ENCODE results near the gene MCTP2.

The MCTP2 gene, protein sequence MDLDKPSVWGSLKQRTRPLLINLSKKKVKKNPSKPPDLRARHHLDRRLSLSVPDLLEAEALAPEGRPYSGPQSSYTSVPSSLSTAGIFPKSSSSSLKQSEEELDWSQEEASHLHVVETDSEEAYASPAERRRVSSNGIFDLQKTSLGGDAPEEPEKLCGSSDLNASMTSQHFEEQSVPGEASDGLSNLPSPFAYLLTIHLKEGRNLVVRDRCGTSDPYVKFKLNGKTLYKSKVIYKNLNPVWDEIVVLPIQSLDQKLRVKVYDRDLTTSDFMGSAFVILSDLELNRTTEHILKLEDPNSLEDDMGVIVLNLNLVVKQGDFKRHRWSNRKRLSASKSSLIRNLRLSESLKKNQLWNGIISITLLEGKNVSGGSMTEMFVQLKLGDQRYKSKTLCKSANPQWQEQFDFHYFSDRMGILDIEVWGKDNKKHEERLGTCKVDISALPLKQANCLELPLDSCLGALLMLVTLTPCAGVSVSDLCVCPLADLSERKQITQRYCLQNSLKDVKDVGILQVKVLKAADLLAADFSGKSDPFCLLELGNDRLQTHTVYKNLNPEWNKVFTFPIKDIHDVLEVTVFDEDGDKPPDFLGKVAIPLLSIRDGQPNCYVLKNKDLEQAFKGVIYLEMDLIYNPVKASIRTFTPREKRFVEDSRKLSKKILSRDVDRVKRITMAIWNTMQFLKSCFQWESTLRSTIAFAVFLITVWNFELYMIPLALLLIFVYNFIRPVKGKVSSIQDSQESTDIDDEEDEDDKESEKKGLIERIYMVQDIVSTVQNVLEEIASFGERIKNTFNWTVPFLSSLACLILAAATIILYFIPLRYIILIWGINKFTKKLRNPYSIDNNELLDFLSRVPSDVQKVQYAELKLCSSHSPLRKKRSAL

DNA sequence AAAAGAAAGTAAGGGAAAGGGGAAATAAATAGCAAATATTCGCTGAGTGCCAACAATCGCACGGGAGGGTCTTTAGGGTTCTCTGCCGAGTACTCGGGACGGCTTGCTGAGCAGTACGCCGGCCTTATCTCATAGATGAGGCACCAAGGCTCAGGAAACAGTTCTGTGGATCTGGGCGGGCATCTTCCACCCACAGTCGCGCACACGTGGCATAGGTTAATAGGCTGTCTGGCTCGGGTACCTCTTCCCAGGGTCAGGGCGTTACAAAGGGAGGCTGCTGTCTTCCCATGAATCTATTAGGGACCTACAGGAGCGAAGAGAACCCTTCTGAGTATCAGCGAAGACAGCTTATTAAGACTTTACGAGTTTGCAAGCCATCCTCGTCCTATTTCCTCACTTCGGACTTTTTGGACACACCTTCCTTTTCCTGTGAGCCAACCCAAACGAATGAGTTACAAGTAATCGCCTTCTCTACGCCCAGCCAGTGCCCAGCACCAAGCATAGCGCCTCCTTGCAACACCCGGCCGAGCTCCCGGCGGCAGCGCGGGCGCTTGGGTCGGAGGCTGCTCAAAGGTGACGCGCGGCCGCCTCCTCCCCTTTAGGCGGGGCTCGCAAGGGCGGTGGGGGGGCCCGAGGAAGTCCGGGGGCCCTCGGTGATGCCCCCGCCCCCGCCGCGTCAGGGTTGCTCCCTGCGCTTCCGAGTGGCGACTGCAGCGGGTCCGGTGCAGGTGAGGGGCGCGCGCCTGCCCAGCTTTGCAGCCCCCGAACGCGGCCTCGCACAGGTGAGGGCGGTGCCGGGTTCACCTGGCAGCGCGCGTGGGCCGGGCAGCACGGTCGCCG, at the start of gene MCTP2:
TSS of gene MCTP2 (plus strand) at position 679 of the 840 bp plus-strand sequence. CDS start 66,705 bp downstream, outside the sequence.
- peak; percentile 85 for DNase-seq

DNA sequence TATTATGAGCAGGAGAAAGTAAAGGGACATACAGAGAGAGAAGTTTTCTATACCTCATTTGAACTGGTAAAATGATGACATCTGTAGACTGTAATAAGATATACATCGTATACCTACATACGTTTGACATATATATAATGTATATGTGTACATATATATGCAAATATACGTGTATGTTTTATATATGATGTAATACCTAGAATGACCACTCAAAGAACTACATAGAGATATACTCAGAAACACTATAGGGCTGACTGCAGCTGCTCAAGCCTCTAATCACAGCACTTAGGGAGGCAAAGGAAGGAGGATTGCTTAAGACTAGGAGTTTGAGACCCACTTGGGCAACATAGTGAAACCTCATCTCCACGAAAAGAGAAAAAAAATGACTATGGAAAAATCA, 48.5 kb upstream of the MCTP2 start:
- DNase-seq, result no peak

DNA sequence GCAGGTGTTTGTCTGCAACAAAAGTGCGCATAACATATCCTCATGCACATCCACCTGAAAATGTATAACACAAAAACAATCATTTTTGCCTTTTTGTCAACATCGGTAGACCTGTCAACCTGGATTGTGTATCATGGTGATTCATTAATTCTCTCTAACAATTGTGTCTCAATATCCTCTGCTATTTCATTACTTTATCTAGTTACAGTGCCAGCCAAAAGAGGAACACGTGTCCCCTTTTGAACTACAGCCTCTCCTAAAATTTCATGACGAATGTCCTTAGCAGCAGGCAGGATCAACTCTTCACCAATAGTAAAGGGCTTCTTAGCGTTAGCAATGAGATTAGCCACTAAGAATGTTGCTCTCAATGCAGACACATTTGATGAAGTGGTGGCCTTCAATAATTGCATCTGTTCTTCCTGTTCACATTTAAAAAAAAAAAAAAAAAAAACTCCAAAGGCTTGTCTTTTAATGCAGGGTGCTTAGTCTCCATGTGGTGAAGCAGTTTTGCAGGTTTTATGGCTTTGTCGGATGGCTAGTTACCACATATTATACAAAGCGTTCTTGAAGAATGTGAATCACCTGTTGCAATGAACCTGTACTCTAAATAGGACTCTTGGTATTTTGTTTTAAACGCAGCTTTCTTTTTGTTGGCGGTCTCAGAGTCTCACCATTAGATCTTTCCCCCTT, 45.7 kb upstream of the MCTP2 start:
- no peak for DNase-seq

DNA sequence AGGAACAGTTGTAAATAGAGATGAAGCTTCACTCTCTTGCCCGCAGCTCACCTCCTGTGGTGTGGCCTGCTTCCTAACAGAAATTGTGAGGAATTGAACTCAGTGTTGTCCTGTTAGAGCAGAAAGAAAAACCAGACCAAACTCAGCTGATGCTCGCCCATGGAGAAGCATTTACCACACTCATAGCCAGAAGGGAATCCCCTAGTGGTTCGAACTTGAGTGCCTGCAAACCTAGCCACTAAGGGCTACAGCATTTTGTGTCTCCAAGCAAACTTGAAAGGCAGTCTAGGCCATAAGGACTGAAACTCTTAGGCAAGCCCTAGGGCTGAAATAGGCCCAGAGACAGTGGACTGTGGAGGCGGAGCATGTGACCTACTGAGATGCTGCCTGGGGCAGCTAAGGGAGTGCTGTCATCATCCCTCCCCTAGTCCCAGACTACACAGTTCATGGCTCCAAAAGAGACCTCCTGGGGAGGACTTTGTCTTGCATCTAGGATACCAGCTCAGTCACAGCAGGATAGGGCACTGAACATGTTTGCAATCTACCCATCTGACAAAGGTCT, 44.5 kb upstream of the MCTP2 start:
- DNase-seq, result no peak

DNA sequence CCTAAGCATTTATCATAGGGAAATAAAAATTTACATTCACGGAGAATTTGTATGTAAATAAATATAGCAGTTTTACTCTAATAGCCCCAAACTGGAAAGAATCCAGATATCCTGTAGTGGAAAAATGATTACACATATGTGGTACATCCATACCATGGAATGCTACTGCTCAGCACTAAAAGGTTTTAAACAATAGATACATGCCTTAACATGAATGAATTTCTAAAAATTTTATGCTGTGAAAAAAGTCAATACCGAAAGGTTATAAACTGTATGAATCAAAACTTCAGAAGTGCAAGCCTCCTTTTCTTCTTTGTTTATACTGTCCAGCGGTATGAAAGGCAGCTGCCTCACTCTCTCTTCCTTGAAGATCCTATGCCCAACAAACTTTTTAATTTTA, 37.5 kb upstream of the MCTP2 start:
- DNase-seq, result no peak

DNA sequence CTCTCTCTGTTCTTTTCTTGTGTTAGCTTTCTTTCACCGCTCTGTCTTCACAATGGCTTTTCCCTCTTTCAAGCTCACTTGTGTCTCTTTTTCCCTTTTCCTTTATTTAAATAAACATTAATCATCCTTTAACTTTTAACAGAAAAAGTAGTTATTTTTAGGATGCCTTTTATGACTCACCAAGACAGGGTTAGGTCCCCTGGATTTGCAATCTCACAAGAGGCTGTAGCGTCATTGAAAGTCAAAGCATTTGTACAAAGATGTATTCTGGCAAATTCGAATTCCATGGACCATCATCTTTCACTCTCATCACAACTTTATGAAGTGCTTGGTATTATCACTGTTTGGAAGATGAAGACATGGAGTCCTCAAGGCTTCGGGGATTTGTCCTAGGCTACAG, 34.8 kb upstream of the MCTP2 start:
- no peak for DNase-seq

DNA sequence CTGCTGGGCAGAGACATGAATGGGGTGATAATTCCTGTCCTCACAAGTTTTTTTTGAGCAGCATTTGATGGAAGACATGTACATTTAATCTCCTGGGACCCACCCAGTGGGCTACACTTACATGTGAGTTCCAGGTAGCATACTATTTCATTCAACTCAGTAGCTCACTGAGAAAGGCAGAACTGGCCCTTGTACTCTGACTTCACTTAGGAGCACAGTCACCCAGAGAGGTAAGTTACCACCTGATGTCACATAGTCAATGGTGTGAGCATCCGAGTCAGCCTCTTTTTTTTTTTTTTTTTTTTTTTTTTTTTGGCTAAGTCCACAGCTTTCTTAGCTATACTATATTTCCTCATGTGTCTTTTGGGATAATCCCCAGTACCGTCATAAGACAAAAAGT, 32.7 kb upstream of the MCTP2 start:
- DNase-seq, result no peak

DNA sequence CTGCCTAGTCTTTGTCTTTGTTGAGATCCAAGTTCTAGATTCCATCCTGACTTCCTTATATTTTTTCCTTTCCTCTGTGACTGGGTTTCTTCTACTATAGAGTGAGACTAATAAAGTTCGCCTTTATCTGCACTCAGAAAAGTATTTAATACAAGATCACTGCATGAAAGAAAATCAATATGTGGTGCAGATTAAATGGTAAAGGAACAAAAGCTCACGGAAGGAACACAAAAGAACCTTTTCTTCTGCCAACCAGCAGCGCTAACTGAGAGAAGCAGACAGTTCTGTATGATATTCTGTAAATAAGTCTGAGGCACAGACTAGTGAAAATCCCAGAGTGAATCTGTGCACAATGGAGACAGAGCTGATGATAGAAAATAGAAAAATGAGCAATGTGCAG, 31.6 kb upstream of the MCTP2 start:
- no peak for DNase-seq

DNA sequence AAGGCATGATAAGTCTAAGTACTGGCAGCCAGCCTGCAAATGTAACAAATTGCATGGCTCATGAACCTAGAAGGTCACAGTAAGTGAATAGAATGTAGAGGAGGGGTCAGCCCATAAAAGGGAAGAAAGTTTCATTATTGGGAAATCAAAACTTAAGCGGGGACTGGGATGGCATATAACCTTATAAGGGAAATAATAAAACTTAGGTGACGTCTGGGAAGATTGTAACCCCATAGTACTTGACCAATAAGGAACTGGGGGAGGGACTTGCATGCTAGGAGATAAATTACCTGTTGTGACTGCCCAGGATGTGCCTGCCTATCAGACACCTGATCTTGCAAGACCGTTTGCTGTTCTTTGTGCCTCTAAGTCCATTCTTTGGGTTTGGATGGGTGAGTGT, 28.1 kb upstream of the MCTP2 start:
- DNase-seq, result no peak

DNA sequence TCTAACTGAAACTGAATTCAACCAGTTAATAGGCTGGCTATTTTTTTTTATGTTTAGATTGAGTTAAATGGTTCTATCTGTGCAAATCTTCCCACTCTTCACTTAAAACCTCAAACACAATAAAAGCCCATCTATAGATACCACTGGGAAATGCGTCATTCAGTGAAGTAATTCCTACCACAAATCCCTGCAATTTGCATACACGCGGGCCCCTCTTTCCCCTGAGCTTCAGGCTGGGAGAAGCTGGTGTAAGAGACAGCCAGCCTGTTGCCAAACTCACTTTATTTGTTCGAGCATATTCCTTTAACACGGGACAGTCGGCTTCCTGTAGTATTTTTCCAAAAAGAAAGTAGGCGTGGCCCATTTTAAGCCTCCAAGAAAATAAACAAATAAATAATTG, 26.0 kb upstream of the MCTP2 start:
- peak; percentile 18 for DNase-seq

DNA sequence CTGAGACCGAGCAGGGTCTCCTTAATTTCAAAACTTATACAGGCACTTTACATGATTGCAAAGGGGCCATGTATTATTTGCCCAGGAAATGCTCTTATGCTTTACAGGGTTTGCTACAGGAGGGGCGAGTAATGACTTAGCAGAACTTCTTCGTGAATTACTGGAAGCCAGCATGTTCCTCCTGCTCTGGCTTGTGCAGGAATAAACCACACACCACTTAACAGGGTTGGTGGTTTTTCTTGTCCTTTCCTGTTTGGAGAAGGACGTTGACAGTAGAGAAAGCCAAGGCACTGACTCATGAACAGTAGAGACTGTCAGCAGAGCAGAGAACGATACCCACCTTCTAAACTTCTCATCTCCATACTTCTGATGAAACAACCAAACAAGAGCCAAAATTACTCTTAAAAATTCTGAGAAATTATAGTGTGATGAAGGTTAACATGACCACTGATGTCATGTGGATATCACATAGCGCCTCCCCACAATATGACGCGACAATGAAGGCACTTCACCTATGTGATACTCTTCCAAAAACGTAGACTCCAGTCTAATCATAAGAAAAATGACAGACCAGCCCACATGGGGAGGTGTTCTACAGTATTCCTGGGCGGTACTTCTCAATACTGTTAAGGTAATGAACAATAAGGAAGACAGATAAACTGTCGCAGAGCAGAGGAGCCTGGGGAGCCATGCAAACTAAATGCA, 24.7 kb upstream of the MCTP2 start:
- DNase-seq, result peak; percentile 54

DNA sequence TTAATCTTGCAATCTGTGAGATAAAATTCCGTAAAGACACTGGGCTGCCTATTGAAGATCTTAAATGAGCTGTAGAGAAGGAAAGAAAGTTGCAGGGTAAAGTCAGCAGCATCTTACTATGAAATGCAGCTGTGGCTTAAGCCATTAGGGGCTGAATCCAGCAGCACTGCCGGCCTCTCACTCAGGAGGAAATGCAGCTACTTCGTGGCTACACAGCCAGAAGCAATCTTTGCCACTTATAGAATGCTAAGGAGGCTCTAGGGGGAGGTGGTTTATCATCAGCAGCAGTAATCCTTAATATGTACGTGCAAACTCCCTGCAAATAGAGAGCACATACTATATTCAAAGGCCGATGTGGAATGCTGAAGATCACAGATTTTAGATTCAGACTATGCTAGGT, 19.1 kb upstream of the MCTP2 start:
- no peak for DNase-seq

DNA sequence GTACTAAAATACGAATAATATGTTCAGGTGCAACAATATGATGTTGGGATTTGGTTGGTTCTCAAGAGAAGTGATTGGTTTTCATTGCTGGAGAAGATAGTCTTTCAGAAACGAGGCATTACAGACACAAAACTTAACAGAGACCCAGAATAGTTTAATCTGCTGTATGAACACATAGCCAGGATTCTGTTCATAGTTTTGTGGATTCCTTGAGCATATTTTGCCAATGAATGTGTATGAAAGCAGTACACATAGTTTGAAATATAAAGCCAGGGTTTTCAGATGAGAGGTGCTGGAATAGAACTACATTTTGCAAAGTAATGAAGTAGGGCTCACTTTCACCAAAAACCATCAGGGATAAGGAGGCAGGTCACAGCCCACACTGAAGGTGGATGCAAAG, 5.7 kb upstream of the MCTP2 start:
- DNase-seq, result no peak

DNA sequence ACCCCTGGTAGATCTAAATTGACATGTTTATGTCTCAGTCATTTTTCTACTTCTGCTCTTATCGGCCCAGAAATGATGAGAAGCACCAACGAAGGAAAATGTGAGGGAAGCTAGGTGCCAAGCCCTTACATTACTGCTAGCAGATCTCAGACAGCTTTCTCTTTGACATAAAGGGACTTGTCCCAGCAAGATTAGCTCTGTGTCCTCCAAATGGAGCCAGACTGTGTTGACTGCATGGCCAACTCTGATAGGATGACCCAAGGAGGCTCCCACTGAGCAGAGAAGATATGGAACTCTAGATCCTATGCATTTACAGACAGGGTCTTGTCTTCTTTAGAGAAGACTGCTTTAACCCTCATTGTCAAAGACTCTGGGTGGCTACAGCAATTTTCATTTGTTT, 2.8 kb upstream of the MCTP2 start:
- DNase-seq, result no peak

DNA sequence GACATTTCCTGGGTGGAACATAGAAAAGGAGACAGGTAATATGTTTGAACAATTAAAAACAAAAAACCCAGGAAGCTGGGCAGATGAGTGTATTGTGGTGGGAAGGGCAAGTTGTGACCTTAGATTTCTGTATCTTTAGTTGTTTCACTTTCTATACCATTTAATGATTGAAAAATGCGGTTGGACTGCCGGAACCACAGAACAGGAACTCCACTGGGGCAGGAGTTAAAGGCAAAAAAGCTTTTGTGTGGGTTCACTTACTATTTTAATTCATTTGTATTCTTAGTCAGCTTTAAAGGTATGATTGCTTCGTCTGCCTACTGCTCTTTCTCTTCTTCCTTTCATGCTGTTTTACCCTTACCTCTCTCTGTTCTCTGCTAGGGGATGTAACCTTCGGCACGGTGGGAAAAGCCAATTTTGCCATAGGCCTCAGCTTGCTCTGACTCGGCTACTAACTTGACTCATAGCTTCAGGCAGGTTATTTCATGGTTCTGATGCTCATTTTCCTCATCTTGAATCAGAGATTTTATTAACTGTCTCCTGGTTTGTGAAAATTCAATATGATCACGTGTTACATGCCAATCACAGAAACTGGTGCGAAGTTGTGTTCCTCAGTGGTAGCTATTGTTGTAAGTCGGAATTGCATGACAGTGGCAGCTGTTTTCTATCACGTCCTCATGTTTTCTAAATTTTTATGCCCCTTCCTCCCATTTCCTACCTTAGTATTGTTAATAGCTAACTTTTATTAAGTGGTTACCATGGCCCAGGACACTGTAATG, 1.6 kb upstream of the MCTP2 start:
- DNase-seq, result peak; percentile 65

DNA sequence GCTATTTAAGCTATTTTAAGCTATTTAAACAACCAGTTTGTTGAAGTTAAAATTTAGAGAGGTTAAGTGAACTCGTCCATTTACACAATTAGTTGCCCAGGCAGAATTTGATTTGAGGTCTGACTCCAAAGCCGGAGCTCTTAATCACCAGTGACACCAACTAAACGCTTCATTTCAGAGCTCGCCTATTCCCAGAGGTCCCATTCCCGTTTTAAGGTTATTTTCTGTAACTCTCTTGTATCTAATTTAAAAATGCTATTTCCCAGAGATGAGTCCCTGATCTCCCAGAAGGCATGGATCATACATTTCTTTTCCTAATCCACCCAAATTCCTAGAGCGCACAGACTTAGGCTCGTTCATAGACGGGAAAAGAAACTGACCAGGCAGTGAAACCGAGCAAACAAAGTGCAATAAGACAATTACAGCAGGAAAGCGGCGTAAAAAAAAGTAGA, 904 bp upstream of the MCTP2 start:
- no peak for DNase-seq

DNA sequence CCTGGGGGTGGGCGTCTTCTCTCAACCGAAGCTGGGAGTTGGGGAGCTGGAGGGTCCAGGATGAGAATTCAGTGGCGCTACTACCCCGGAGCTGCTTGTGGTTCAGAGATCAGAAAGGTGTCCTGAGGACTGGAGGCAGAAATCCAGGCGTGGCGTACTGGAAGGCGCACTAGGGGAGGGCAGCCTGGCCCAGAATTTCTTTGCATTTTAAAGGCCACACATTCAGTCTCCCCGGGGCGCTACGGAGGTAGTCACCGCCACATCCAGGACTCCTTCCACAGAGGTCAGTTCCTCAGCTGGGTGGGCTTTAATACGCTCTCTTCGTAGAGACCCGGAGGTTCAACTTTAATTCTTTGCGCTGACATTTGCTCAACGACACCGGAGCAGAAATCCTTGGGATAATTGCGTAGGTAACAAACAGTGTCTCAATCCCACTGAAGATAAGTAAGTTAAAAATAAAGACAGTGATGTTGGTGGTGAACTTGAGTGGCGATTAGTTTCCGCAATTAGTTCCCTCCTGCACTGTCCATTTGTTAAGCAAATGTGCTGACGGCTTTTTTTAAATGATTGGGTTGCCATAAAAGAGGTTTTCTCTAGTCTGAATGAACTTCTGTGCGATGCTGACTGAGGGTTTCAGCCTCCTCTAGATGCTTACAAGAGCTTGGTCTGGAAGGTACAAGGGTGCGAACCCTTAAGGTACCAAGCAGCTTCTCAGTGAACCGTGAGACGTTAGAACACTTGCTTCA, 535 bp downstream of the MCTP2 start:
- DNase-seq, result peak; percentile 36

DNA sequence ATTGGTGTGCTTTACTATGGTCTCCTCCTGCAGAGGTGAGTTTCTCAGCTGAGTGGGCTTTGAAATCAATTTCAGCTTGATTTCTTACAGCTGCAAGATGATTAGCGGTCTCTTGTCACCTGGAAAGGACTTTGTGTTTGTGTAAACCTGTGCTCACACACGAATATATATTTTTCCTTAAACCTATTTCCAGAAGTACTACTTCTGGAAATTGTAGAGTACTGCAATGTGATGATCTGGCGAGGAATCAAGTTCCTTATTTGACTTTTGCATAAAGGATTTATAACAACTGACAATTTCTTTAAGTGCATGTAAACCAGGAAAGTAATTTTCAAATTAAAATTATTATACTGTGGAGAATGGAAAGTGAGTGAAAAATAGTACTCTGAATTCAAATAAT, 2.1 kb downstream of the MCTP2 start:
- no peak for DNase-seq

DNA sequence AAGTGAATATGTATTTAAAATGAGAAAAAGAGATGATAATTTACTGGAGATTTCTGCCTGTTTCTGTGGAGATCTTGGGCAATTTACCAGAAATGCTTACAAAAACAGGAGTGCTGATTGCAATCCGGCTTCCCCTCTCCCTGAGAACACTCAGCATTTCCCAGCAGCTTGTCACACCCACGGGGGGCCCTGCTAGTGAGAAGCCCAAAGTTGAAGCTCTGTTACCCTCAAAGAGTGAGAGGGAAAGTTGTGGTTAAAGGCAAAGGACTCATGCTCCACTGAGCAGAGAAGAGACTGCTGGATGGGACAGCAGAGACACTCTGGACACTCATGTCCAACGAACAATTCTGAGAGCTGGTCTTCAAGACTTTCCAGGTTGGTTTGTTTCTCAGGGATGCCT, 2.9 kb downstream of the MCTP2 start:
- peak; percentile 75 for DNase-seq

DNA sequence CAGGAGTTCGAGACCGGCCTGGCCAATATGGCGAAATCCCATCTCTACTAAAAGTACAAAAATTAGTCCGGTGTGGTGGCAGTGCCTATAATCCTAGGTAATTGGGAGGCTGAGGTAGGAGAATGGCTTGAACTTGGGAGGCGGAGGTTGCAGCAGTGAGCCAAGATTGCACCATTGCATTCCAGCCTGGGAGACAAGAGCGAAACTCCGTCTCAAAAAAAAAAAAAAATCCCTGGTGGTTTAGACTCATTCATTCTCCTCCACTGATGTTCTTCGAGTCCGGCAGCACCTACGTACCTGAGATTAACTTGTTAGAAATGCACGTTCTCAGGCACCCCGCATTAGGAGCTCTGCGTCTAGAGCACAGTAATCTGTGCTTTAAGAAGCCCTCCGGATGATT, 3.7 kb downstream of the MCTP2 start:
- no peak for DNase-seq
